CD1c-positive myeloid dendritic cell (primary cell): ENCODE results near the gene METAP2.
A peak's percentile ranks its signal among the peaks of the same experiment; 100 is the strongest.

ENCODE experiments used
- DNase-seq: peaks from one replicate; pipeline ENCODE4 v3.0.0-alpha.2; 2016; ENCODE audit errors: extremely low spot score

METAP2 gene

DNA sequence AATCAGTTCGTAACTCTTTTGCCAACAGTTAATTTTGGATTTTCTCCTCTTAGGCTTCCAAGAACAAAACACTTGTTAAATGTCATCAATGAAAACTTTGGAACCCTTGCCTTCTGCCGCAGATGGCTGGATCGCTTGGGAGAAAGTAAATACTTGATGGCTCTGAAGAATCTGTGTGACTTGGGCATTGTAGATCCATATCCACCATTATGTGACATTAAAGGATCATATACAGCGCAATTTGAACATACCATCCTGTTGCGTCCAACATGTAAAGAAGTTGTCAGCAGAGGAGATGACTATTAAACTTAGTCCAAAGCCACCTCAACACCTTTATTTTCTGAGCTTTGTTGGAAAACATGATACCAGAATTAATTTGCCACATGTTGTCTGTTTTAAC, 39.6 kb downstream of the METAP2 start:
- no peak for DNase-seq

DNA sequence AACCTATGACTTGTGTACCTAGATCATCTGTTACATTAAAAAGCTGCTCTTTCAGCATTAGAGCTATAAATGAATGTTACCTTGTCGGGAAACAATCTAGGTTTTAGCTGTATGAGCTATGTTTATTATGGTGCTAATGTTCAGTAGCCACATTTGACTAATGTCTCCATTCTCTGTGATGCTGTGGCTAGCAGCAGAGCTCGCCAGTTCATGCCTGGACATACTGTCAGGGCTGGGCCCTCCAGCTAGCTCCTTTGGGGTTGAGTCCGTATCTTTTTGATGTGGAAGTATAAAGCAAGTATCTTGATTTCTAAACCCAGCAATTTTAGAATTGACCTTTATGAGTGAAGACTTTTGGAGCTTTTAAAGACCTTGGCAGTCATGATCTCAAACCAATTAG, 41.2 kb downstream of the METAP2 start:
- no peak for DNase-seq

DNA sequence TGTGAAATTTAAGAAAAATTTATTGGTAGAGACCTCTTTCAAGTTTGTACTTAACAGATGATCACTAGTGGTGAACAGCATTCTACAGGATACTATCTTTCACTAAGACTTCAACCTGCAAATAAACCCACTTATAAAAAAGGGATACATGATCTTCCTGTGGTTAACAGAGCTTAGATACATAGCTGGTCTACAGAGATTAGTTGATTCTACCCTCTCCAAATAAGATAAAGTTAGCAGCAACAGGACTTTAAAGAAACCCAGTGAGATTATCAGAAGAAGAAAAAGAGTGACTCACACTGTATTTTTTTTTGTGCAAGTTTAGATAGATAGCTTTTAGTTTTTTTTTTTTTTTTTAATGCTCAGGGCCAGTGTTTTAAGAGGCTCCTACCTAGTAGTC, 42.8 kb downstream of the METAP2 start:
- no peak for DNase-seq

DNA sequence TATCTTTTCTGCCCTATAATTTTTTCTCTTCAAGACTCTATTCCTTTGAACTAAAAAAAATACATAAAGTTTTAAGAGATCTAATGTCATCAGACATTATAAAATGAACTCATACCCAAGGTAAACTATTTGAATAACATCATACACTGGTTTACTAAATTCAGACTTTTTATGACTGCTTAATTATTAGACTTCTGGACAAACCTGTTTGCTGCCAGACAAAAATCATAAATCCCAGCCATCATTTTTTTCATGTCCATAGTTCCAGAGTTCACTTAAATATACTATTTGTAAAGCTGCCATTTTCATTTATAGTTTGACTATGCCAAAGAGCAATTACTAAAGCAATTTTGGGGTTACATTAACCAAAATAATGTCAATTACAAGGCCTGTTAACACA, 43.3 kb downstream of the METAP2 start:
- no peak for DNase-seq

DNA sequence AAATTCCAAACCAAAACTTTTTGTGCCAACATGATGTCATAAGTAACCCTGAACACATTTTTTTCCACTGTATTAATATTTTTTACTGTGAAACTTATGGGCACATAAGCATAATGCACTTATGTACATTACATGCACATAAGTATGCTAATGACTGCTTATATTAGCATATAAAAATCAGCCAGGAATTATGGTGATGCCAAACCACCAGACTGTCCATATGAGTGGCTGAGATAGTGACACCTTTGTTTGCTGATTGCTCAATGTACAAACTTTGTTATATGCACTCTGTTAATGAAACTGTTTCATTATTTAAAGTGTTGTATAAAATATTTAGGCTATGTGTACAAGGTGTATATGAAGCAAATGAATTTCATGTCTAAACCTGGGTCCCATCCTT, 45.0 kb downstream of the METAP2 start:
- DNase-seq: no peak

DNA sequence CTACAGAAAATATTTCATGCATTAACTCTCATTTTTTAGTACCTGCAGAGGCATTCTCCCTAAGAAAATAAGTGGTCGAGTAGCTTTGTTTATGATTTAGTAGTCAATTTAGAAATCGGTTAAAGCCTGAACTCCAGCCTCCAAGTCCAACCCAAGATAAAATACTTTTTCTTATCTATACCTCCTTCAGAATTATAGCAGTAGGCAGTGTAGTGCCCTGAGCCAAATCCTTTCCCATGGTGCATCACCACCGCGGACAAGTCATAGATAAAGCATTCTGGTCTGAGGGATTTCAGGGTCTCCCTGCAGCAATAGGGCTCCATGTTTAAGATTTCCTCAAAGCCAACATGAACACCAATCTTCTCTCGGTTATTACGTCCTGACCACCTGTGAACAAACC, 46.9 kb downstream of the METAP2 start:
- DNase-seq: no peak

DNA sequence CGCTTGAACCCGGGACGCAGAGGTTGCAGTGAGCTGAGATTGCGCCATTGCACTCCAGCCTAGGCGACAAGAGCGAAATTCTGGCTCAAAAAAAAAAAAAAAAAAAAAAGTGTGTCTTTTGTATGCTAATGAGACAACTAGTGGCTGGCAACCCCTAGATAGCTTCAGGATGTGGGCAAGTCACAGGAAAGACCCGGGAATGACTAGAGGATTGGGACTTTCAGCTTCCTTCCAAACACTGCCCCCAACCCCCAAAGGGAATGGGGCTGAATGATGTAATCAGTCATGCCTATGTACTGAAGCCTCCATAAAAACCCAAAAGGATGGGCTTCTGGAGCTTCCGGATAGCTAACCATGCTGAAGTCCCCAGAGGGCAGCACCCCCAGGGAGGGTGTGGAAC, 48.7 kb downstream of the METAP2 start:
- DNase-seq: no peak

DNA sequence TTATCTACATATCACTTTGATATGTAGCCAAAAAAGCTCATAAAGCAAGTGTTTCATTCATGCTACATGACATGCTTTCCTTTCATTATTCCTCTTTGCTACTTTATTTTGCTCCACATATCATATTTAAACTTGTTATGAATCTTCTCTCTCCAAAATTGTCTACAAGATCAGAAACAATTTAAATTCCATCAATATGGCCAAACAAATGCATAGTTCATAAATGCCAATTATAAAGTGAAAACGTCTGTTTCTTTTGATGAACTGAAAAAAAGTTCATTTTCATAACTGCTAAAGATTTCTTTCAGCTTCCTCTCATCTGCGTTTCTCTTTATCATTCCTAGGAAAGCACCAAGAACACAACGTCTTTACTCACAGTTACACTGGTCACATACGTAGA, 54.5 kb downstream of the METAP2 start:
- DNase-seq: no peak

DNA sequence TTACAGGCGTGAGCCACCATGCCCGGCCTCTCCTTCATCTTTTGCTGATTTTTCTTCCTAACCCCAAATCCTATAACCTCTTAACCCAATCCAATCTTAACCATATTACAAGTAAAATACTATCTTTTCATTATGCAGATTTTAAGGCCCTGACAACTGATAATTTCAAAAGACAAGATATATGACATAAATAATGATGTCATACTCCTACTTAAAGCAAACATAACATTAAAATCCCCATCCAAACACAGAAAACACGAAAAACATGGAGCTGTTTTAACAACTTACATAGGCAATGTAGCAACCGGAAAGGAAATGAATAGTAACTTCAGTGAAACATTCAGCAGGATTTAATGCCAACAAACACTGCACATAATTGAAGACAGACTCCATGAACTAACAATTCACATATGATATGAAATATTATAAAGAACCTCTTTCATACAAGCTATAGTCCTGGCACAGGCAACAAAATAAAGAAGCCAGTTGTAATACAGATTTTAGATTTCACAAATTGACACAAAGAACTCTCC, 55.8 kb downstream of the METAP2 start:
- DNase-seq: no peak

DNA sequence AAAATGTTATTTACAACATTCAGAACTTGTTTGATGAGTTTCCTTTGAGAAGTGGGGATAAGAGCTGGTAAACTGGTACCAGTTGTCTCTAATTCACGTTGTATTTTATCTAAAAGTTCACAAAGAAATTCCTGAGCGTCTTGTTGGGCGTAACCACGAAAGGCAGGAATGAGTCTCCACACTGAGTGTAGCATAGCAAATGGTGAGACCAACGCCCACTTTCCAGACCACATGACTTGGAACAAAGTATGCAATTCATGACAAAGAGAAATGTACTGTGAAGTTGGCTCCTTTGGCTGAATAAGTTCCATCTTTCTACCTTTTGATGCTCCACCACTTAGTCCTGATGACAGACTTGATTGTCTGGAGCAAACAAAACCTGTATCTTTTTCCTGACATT, 58.9 kb downstream of the METAP2 start:
- no peak for DNase-seq

DNA sequence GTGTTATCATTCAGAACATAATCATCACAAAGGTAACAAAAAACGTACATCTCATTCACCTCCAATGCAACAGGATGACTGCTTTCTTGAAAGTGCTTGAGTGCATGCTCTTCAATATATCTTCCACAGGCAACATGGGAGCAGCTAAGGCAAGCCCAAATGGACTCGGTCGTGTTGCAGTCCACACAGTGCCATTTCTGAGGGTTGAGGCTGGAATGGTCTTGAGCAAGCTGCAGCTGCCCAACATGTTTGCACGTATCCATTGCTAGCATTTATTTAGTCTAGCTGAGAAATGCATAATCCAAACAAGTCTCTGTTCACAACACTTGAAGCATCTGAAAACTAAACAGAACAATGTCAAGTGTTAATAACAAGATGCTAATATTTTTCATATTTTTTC, 60.0 kb downstream of the METAP2 start:
- DNase-seq: no peak

DNA sequence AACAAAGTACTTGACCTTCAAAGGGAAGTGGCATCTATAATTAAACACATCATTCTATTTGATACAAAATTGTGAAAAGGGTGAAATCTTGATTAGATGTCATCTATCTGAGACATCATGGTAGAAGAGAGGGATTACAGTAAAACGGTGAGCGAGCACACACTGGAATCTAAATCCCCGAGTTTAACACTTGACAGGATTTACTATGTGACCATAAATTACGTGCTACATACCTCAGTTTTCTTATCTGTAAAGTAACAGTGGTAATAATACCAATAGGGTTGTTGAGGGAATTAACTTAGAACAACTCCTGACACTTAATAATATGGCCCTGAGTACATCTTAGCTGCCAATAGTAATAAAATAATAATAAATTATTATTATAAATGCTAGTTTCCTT, 64.1 kb downstream of the METAP2 start:
- DNase-seq: no peak

DNA sequence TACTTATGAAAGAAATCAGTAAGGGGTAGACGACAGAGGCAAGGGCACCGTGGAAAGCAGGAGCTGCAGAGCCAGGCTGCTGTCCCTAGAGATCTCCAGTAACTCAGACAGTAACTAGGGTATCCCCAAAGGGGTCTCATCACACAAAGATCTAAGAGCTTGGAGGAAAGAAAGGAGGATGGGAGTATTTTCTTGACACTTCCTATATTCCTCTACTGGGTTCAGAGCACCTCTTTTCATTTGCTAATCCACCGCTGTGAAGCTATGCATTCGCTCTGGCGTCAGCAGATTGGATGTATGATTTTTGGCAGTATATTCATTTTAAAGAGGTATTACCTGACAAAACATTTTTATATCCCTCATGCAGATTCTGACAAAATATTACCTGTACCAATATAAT, 64.7 kb downstream of the METAP2 start:
- no peak for DNase-seq

DNA sequence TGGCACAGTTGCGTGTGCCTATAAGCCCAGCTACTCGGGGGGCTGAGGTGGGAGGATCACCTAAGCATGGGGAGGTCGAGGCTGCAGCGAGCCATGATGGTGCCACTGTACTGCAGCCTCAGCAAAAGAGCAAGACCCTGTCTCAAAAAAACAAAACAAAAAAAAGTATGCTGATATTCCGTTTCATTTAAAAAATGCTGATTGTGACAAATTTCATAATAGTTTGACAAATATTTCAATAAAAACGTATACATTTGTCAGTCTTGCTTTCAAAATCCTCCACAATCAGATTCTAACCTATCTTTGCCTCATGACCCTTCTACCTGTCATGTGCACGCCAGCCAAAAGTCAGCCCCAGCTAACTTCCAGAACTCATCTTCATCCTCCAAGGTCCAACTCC, 67.5 kb downstream of the METAP2 start:
- no peak for DNase-seq

DNA sequence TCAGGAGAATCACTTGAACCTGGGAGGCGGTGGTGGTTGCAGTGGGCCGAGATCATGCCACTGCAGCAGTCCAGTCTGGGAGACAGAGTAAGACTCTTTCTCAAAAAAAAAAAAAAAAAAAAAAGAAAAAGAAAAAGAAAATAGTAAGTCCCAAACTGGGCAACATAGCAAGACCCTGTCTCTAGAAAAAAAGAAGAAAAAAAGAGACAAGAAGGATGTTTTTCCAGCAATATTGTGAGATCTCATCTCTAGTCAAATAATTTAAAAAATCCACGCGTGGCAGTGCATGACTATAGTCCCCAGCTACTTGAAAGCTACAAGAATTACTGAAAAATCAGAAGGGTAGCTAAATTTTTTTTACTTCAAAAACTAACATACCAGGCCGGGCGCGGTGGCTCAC, 69.4 kb downstream of the METAP2 start:
- DNase-seq: no peak

DNA sequence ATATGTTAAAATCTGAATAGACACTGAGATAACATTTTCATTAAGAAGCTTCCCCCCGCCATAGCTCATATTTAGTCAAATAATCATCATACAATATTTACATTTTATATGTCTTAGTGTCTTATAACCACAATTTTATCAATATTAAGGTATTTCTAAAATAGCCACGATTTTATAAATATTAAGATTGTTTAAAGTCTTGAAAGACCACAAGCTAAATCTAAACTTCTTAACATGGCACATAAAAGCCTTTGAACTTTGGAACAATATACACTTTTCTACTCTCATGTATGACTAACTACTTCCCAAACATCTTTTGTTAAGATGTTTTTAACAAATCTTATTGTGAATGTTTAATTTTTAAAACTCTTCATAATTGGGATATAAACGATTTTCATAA, 70.8 kb downstream of the METAP2 start:
- DNase-seq: no peak

DNA sequence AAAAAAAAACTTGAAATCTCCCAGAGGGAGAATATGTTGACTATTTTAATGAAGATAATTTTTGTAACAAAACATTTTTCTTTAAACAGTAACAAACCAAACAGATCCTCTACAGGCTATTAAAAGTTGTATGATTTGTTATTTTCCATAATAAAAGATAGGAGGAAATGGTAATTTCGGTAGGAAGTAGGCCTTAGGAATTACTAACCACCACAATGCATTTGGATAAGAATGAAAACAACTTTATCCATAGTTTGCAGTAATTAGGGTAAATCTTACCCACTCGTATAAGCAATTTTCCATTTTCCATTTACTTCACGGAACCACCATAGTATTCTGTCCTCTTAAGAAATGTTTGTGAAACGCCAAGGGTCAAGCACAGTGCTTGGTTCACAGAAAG, 71.4 kb downstream of the METAP2 start:
- DNase-seq: no peak

DNA sequence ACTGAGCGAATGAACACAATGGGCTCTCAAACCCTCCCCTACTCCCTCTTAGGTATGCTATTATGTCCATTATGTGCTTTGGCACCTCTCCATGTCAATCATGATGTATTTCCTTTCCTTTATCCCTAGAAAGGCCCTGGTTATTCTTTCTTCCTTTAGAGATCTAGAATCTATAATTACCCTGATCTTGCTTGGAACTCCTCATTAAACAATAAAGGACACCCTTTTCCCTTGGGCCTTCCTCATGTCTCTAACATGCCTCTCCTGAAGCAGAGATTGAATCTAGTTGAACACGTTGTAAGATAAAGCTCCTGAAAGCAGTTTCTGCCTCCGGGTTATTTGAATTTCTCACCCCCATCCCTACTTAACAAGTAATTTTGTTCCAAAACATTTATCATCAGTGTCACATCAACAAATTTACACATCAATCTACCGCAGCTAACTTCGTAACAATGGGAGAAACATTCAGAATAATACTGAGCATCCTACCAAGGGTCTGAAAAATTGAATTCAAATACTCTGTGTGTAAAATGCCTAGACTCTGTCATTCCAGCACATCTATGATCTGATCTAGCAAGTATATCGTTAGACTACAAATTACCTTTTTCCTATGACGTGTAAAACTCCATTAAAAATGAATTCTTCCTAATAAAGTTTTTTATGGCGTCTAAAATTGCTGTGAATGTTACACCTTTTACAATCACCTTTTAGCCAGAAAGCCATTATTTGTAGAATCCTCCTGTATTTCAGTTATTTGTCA, 72.0 kb downstream of the METAP2 start:
- DNase-seq: no peak

DNA sequence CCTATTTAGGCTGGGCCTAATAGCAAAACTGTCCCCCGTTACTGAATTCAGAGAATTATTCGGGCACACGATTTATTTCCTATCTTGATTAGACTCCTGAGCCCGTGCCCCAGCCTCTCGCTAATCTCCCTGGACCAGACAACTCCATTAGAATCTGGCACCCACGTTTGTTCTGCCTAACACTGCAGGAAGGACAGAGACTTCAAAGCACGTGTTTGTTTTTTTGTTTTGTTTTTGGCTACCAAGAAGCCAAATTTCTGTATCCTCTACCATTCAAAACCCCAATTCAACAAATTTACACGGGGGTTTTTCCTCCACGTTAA, 72.5 kb downstream of the METAP2 start:
- no peak for DNase-seq

DNA sequence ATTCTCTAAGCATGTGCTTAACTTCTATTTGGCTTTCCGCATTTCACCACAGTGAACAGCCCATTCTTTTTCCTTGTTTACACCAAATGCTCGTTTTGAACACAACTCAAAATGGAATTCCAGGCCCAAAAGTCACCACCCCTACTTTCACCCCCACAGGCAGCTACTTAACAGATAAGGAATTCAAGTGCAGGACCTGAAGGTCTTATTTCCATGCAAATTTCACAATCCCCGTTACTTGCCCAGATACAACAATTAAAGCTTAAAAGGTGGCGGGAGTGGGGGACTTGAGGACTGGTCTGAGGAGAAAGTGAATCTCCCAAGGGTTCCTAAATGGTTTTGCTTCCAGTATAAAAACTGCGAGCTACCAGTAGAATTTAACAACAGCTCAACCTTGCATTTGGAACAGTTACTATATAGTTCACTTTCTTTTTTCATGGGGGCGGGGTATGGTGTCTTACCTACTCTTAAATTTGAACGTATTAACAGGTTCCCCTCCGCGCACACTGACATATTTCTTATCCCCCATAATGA, 73.6 kb downstream of the METAP2 start:
- DNase-seq: no peak

DNA sequence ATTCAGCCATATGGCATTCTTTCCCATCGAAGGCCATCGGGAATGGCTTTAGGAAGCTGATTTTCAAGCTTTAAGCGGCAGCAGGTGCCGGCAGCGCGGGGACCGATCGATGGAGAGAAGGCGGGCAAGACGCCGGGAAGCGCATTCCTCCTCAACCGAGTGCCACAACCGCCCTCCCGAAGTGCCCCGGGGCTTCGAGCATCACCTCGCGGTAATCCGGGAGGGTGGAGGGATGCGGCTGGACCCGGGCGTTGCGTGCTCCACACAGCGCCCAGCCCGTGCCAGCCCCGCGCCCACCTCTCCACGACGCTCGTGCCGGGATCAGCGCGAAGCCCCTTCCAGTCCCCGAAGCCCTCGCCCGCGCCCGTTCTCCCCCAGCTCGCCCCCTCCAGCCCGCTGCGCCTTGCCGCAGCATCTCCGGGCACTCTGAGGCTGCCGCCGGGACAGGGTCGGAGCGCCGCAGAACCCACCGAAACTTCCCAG, 74.1 kb downstream of the METAP2 start:
- DNase-seq: no peak

DNA sequence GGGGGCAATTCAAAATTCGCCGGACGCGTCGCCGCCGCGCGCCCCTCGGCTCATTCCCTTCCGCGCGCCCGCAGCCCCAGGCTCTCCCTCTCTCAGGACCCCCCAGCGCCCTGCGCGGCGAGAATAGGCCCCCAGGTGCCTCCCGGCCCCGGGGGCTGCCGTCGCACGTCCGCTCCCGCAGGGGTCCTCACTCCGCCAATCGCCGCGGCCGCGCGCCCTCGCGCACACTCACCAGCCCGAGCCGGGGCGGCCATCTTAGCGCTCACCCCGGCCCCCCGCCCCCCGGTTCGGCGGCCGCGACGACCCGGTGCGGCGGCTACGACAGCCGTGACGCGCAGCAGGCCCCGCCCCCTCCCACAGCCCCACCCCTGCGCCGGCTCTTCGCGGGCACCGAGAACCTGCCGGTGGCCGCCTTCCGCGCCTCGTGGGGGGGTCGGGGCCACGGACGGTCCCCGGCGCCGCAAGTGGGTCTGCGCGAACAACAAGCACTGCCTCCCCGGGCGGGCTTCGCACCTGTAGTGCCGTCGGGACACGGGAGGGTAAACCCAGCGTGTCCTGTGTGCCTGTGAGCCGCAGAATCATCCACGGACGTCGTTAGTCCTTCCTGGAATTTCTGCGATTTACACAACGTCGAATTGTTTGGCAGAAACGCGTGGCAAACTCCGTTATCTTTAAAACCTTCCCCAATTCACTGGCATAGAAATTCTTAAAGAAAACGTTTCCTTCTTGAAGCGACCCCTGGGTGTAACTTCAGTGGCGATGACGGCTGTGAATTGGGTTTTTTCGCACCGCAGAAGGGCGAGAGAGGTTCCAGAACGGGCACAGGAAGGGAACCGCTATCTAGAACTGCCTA, 74.8 kb downstream of the METAP2 start:
- DNase-seq: peak; percentile 45
